Measurements from ENCODE around the gene F13A1.

F13A1 gene

GRCh38 chr6:6244624-6245023 lies 75.8 kb downstream of the F13A1 start:
- no peak for DNase-seq (ENCODE audit: low spot score)
- TF ChIP-seq, protein P1, sequence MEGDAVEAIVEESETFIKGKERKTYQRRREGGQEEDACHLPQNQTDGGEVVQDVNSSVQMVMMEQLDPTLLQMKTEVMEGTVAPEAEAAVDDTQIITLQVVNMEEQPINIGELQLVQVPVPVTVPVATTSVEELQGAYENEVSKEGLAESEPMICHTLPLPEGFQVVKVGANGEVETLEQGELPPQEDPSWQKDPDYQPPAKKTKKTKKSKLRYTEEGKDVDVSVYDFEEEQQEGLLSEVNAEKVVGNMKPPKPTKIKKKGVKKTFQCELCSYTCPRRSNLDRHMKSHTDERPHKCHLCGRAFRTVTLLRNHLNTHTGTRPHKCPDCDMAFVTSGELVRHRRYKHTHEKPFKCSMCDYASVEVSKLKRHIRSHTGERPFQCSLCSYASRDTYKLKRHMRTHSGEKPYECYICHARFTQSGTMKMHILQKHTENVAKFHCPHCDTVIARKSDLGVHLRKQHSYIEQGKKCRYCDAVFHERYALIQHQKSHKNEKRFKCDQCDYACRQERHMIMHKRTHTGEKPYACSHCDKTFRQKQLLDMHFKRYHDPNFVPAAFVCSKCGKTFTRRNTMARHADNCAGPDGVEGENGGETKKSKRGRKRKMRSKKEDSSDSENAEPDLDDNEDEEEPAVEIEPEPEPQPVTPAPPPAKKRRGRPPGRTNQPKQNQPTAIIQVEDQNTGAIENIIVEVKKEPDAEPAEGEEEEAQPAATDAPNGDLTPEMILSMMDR (IDR thresholded peaks at IDR 0.05; ENCODE audit: extremely low read depth, missing control alignments): no peak

DNA sequence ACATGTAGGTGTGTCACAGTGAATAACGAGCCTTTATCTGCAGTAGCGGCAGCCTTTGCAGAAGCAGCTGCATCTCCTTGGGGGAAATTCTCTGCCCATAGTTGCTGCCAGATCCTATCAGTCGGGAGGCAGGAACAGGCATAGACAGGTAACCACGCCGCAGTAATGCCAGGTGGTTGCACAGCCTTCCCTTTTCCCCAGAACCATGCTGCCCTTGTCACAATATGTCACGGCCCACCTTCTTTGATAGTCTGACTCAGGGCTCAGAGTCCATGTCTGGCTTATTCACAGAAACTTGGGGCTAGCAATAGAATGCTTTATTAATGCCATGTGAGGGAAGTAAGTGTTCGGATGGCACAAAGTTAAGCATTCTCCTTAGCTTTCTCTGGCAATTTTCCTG lies 76.6 kb downstream of the F13A1 start:
- DNase-seq (ENCODE audit: low spot score): no peak
- TF ChIP-seq, protein P1 (IDR thresholded peaks at IDR 0.05; ENCODE audit: extremely low read depth, missing control alignments): no peak

GRCh38 chr6:6239598-6240581 lies 80.6 kb downstream of the F13A1 start:
- TF ChIP-seq, protein P1 (IDR thresholded peaks at IDR 0.05; ENCODE audit: extremely low read depth, missing control alignments): no peak
- no peak for DNase-seq (ENCODE audit: low spot score)

DNA sequence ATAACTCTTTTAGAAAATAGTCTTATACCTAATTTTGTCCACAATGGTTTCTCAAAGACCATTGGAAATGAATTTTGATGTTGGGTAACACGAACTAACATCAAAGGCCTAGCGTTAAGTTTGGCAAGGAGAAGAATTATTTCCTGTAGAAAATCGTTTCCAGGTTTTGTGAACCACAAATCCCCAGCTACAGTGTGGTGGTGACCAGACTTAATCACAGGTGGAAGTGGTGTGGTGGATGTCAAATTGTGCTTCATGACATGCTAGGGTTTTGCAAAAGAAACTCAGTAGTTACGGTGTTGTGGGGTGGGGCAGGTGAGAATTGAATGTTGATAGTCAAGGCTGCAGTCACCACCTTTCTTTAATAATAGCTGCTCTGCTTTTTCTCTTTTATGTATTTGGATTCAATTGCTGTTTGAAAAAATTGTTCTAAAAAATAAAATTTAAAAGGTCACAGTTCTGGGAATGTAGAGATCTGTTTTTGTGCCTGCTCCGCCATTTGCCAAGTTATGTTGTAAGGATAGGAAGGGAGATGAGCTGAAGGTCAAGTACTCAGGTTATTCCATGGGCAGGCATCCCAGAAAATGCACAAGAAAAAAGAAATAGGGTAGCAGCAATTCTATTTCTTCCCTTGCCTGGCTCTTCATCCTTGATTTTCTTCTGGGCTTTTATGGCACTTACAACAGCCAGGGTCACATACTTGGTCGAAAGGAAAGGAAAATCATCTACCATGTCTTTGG lies 83.6 kb downstream of the F13A1 start:
- TF ChIP-seq, protein P1 (IDR thresholded peaks at IDR 0.05; ENCODE audit: extremely low read depth, missing control alignments): no peak
- DNase-seq (ENCODE audit: low spot score): no peak

- no peak for DNase-seq (ENCODE audit: low spot score)
- TF ChIP-seq, protein P1 (IDR thresholded peaks at IDR 0.05; ENCODE audit: extremely low read depth, missing control alignments): no peak
These were observed 84.7 kb downstream of the F13A1 start for GRCh38 chr6:6235786-6236185.

GRCh38 chr6:6234963-6235362 lies 85.5 kb downstream of the F13A1 start:
- no peak for DNase-seq (ENCODE audit: low spot score)
- TF ChIP-seq, protein P1 (IDR thresholded peaks at IDR 0.05; ENCODE audit: extremely low read depth, missing control alignments): no peak

DNA sequence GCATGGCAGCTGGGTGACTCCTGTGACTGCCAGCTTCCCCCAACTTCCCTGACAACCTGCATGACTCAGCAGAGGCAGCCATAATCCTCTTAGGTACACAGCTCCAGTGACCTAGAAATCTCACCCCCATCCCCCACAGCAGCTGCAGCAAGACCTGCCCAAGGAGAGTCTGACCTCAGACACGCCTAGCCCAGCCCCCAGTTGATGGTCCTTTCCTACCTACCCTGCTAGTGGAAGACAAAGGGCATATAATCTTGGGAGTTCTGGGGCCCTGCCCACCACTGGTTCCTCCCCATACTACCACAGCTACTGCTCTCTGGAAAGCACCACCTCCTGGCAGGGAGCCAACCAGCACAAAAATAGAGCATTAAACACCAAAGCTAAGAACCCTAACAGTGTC lies 90.2 kb downstream of the F13A1 start:
- TF ChIP-seq, protein P1 (IDR thresholded peaks at IDR 0.05; ENCODE audit: extremely low read depth, missing control alignments): no peak
- DNase-seq (ENCODE audit: low spot score): no peak
